ENCODE measurements around the gene CTXN1.

- no peak for TF ChIP-seq FOS (IDR thresholded peaks at IDR 0.05; ENCODE audit: low read depth, low read length)
- no peak for TF ChIP-seq RAD21 (IDR thresholded peaks at IDR 0.05; ENCODE audit: low read length)
- no peak for TF ChIP-seq CTCF (conservative IDR thresholded peaks at IDR 0.05; ENCODE audit: low read depth, low read length)
- TF ChIP-seq POLR2A (IDR thresholded peaks at IDR 0.05; ENCODE audit: low read depth, low read length), result no peak
- TF ChIP-seq SMC3 (IDR thresholded peaks at IDR 0.05; ENCODE audit: low read depth, low read length), result no peak; the same call in 1 of the 2 replicates
- TF ChIP-seq RCOR1 (IDR thresholded peaks at IDR 0.05; ENCODE audit: insufficient replicate concordance, low read length), result no peak
- no peak for TF ChIP-seq USF2 (IDR thresholded peaks at IDR 0.05; ENCODE audit: low read depth, low read length)
Observed at GRCh38 chr19:7919610-7920518, 6.1 kb downstream of the CTXN1 start, which contains the start of gene SNAPC2.

Measured in IMR-90 (cell line).